Hematopoietic multipotent progenitor cell treated with erythropoietin and hydrocortisone succinate and interleukin-3 and kit ligand, for 17 days (in vitro differentiated cells): ENCODE data around the gene TARBP2.
"Not testable (repeated sequence)": the region's sequence is repeated elsewhere in the genome, so short reads cannot be mapped to it uniquely, and the experiment has no call there.

ENCODE experiments used
- DNase-seq: peaks from one replicate; pipeline ENCODE4 v3.0.0-alpha.2; 2015; ENCODE audit warnings: low spot score

TARBP2 gene

GRCh38 chr12:53474819-53475218 is 26.3 kb upstream of the TARBP2 start:
- no peak for DNase-seq

GRCh38 chr12:53476769-53477209 is 24.3 kb upstream of the TARBP2 start:
- peak; percentile 36 for DNase-seq

- DNase-seq = no peak
These were observed 22.2 kb upstream of the TARBP2 start for GRCh38 chr12:53478865-53479264.

- no peak for DNase-seq
These were observed 21.8 kb upstream of the TARBP2 start for GRCh38 chr12:53479331-53479730.

- DNase-seq = no peak
These were observed 20.3 kb upstream of the TARBP2 start for GRCh38 chr12:53480491-53481442.

- DNase-seq = not testable (repeated sequence)
These were observed 19.6 kb upstream of the TARBP2 start for GRCh38 chr12:53481458-53481857.

GRCh38 chr12:53481939-53482586 is 19.0 kb upstream of the TARBP2 start:
- DNase-seq = no peak

GRCh38 chr12:53482626-53483168 is 18.4 kb upstream of the TARBP2 start:
- no peak for DNase-seq

- DNase-seq = no peak
These were observed 17.7 kb upstream of the TARBP2 start for GRCh38 chr12:53483225-53483978.

GRCh38 chr12:53483979-53484377 is 17.1 kb upstream of the TARBP2 start:
- no peak for DNase-seq

GRCh38 chr12:53484686-53485575 is 16.2 kb upstream of the TARBP2 start:
- no peak for DNase-seq

- no peak for DNase-seq
These were observed 14.9 kb upstream of the TARBP2 start for GRCh38 chr12:53485955-53486735.

- DNase-seq = no peak
These were observed 14.2 kb upstream of the TARBP2 start for GRCh38 chr12:53486736-53487487.

- DNase-seq = no peak
These were observed 11.7 kb upstream of the TARBP2 start for GRCh38 chr12:53489242-53489864.

- no peak for DNase-seq
These were observed 8.9 kb upstream of the TARBP2 start for GRCh38 chr12:53492188-53492587.

GRCh38 chr12:53492830-53493609 is 8.1 kb upstream of the TARBP2 start:
- DNase-seq = peak; percentile 95

GRCh38 chr12:53493610-53494391 is 7.3 kb upstream of the TARBP2 start:
- peak; percentile 30 for DNase-seq
